Stimulated activated CD4-positive, alpha-beta T cell treated with anti-CD3 and anti-CD28 coated beads, Interleukin-12 subunit alpha, Interleukin-12 subunit beta, amount 100 ng/mL, for 48 hours (primary cell): ENCODE results near the gene WDR33.
"Not testable (repeated sequence)": the region's sequence is repeated elsewhere in the genome, so short reads cannot be mapped to it uniquely, and the experiment has no call there.

ENCODE experiments used
- DNase-seq, 3 donors: peaks; one replicate each; pipeline ENCODE4 v3.0.0-alpha.2; 2020; ENCODE audit warnings: low read depth in 2 of 3, low spot score in 1 of 3

WDR33 gene

GRCh38 chr2:127769587-127769986 lies 41.4 kb downstream of the WDR33 start:
- DNase-seq, result no peak

DNA sequence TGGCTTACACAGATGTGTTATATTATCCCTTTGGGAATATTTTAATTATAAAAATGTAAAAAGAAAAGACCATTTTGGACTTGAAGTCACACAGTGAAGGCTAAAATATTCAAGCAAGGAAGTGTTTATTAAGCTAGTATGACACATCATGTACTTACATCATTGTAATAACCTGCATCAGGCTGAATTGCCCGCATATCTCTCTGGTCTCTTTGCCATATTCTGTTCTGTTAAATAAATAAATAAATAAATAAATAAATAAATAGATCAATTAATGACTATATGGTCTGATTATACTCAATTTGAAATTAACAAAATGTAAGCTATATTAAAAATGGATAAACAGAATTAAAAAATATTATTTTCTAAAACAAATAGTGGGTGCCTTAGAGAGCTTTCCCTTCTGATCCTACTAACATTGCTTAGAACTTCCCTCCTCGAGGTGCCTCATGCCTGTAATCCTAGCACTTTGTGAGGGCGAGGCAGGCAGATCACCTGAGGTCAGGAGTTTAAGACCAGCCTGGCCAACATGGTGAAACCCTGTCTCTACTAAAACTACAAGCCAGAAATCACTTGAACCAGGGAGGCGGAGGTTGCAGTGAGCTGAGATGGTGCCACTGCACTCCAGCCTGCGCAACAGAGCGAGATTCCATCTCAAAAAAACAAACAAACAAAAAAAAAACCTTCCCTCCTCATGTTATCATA lies 42.0 kb downstream of the WDR33 start:
- DNase-seq, result no peak

GRCh38 chr2:127763776-127764175 lies 47.2 kb downstream of the WDR33 start:
- DNase-seq, result no peak

- no peak for DNase-seq
Observed at GRCh38 chr2:127762846-127763245, 48.1 kb downstream of the WDR33 start.

- no peak for DNase-seq
Observed at GRCh38 chr2:127762441-127762840, 48.5 kb downstream of the WDR33 start.

GRCh38 chr2:127759931-127760330 lies 51.0 kb downstream of the WDR33 start:
- no peak for DNase-seq

DNA sequence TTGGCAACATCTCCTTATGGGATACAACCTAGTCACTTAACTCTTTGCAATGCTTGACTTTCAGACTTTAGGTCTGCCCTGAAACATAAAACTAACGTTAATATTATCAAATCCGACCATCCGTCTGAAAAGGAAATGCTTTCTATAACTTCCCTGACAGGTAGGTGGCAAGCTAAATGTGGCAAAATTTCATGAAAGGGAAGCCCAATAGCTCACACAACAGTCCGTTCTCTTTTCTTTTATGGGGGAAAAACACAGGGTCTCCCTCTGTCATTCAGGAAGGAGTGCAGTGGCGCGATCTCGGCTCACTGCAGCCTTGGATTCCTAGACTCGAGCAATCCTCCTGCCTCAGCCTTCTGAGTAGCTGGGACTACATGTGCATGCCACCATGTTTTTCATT lies 56.8 kb downstream of the WDR33 start:
- no peak for DNase-seq

- no peak for DNase-seq
Observed at GRCh38 chr2:127753374-127753773, 57.6 kb downstream of the WDR33 start.

- not testable (repeated sequence) for DNase-seq
Observed at GRCh38 chr2:127749537-127749936, 61.4 kb downstream of the WDR33 start.

DNA sequence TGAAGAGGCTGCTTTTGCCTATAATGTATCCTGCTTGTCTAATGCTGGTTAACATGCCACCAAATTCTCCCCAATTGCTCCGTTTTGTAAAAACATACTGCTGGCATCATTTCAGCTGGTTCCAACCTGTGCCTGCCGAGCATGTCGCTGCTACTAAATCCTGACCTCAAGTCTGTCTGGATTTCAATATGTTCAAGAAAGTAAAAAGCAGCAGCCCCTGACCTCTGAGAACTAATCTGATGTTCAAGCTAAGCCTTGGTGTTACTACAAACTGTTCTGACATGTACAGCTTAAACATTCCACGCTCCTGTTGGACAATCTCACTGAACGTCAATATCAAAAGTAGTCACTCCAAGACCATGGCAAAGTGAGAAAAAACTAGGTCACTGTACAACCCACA lies 63.4 kb downstream of the WDR33 start:
- no peak for DNase-seq

DNA sequence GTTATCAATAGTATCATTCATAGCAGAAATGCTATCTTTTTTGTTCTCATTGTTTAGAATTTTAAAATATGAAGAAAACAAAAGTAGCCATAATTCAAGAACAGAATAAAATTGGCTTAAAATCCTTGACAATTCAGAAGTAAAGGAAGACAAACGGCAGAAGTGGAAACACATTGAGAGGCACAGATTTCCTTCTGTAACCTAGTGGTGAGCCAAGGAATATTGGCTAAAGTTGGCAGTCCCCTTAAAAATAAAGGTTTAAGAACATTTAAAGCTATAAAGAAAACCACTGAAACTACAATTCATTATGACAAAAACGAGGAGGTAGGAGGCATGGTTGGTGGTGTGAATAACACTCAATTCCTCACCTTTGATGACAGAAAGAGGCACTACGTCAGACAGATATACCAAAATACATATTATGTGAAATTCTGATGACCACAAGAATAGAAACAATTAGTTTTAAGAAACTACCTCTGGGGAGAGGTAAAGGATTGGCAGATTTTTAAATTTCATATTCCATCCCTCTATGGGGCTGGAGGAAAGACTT lies 67.4 kb downstream of the WDR33 start:
- DNase-seq, result no peak

- no peak for DNase-seq
Observed at GRCh38 chr2:127740665-127741288, 70.2 kb downstream of the WDR33 start.

- no peak for DNase-seq
Observed at GRCh38 chr2:127739800-127740199, 71.2 kb downstream of the WDR33 start.

DNA sequence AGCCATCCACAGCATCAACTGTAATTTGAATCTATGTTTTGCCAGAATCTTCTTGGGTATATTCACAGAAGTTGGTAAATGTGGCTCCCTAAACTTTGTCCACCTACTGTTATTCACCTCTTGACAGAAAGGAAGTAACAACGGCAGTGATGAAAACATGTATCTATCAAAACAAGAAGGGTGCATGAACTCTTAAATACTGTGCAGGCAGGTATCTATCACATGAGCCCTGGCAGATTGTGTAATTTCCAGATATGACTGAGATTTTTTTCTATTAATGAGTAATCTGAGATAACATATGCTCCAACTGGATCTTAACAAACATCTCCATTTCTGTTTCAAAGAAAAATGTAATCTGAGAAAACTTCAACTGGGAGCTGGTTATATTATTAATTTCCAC lies 73.1 kb downstream of the WDR33 start:
- DNase-seq, result no peak

GRCh38 chr2:127735537-127736399 lies 75.2 kb downstream of the WDR33 start:
- DNase-seq, result no peak

GRCh38 chr2:127735044-127735443 lies 75.9 kb downstream of the WDR33 start:
- no peak for DNase-seq

DNA sequence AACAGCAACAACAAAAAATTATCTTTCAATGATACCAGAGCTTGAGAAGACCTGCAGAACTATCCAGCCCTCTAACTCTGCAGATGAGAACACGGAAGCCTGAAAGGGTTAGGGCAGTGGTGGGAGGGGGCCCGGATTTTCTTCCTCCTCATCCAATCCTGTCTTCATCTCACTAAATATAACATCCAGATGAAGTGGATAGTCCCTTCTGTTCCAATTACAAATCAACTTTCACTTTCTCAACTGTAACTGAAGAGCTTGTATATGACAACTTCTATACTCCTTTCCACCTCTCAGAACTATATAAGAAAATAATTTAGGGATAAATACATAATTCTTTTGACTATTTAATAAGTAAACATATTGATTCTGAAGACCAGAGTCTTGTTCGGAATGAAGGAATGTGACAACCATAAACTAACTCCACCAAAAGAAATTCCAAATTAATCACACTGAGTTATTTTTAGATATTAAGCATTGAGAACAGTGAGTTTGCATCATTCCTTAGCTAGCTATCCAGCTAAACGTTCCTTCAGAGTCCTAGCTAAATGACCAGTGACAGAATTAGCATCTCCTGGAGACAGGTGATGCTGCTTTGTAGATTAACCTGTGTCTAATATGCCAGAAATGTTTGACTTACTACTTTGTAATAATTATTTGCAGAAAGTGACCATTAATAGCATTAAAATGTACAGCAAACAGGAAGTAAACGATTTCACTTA lies 77.0 kb downstream of the WDR33 start:
- DNase-seq, result no peak

GRCh38 chr2:127733113-127733815 lies 77.7 kb downstream of the WDR33 start:
- DNase-seq, result no peak

DNA sequence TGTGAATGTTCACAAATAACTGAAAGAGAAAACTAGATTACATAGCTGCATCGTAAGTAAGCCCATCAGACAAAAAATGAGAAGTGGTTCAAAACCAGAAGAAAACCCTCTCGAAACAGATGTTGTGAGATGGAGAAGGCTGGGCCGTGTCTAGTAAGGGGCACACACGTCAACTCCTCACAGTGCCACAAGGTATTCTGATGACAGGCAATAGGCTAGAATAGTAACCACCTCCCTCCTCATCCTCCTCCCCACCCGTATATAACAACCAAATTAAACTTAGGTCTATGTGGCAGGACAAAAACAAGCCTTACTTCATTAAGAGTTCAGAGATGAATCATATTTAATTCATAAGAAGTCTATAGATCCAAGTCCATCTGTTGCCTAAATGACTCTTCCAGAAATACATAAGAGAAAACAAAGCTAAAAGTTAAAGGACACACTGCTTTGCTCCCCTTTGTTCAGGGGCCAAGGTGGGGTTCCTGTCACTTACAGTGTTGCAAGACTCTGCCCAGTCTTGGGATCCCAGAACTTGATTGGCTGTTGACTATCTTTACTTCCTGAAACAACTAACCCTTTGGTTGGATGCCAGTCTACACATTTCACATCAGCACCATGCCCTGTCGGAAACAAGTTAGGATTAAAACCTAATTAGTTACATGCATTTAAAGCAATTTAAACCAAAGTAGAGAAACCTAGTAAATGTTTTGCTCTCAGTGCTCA lies 84.7 kb downstream of the WDR33 start:
- DNase-seq, result no peak

DNA sequence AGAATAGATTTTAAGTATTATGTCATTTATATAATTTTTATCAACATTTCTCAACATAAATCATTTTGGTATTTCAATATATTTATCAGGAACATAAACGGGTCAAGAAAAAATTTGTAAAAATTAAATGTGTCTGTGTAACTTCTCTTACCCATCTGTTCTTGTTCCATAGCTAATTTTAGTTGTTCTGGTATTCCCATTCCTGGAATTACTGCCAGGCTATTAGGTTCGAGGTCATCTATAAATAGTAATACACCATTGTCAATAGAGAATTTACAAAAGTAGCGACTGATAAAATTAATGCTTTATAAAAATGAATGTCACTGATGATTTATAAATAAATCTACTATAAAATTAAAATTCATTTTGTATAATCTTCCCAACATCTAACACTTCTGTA lies 88.2 kb downstream of the WDR33 start:
- DNase-seq, result no peak
